Thoracic aorta (tissue), 2 donors: ENCODE measurements around the gene CTDP1. TPM values are rescaled to one million over a fixed set of nuclear protein-coding genes. Genes with fewer than 3 reads are reported as not detected.
A peak's percentile ranks its signal among the peaks of the same experiment; 100 is the strongest.

Experiments used
- ATAC-seq: fragments of 150-250 bp; one replicate; pipeline ENCODE4 v1.8.0; 2017; ENCODE audit warnings: low read depth; ENCODE audit not compliant: insufficient number of reproducible peaks, low FRiP score
- DNase-seq: peaks from one replicate; pipeline ENCODE4 v3.0.0-alpha.2; 2020; ENCODE audit warnings: low spot score
- H3K27ac ChIP-seq, 2 donors: fragments of 200-600 bp; sonication (generic); 1 replicate in 1 of 2; 2 replicates in 1 of 2; pipeline ENCODE4 v1.5.1; 2016; ENCODE audit warnings: mild to moderate bottlenecking in 2 of 2, moderate library complexity in 2 of 2
- H3K27me3 ChIP-seq: fragments of 200-600 bp; sonication (generic); replicated peaks from 2 replicates; pipeline ENCODE4 v1.6.0; 2016; ENCODE audit warnings: mild to moderate bottlenecking; ENCODE audit not compliant: insufficient read depth
- H3K36me3 ChIP-seq: fragments of 200-600 bp; sonication (generic); one replicate; pipeline ENCODE4 v1.5.1; 2016
- H3K4me1 ChIP-seq, 2 donors: fragments of 200-600 bp; sonication (generic); 1 replicate in 1 of 2; 2 replicates in 1 of 2; pipeline versions ENCODE4 v1.5.1 to v1.6.0; 2016; ENCODE audit warnings: low read depth in 2 of 2, mild to moderate bottlenecking in 1 of 2; ENCODE audit not compliant: control insufficient read depth in 1 of 2
- H3K4me3 ChIP-seq: fragments of 200-600 bp; sonication (generic); 2 replicates; pipeline ENCODE4 v1.5.1; 2016; ENCODE audit warnings: mild to moderate bottlenecking
- H3K9me3 ChIP-seq: fragments of 200-600 bp; sonication (generic); 2 replicates; pipeline ENCODE4 v1.5.1; 2016
- total RNA-seq, 2 donors: library from RNA; depleted of rRNA; stranded (reverse); fragments of >200 nt; gene quantifications; one replicate each; pipeline versions ENCODE4 v1.1.0 to v1.2.3, GENCODE V29; 2016
- TF ChIP-seq, protein P1 (sequence below): fragments of 200-600 bp; sonication (generic); IDR thresholded peaks from one replicate; pipeline ENCODE4 v1.5.1; 2019; ENCODE audit warnings: antibody characterized with exemption

Gene CTDP1
- total RNA-seq, 2 donors from 2014 or later: 25.0 to 28.0 TPM

DNA sequence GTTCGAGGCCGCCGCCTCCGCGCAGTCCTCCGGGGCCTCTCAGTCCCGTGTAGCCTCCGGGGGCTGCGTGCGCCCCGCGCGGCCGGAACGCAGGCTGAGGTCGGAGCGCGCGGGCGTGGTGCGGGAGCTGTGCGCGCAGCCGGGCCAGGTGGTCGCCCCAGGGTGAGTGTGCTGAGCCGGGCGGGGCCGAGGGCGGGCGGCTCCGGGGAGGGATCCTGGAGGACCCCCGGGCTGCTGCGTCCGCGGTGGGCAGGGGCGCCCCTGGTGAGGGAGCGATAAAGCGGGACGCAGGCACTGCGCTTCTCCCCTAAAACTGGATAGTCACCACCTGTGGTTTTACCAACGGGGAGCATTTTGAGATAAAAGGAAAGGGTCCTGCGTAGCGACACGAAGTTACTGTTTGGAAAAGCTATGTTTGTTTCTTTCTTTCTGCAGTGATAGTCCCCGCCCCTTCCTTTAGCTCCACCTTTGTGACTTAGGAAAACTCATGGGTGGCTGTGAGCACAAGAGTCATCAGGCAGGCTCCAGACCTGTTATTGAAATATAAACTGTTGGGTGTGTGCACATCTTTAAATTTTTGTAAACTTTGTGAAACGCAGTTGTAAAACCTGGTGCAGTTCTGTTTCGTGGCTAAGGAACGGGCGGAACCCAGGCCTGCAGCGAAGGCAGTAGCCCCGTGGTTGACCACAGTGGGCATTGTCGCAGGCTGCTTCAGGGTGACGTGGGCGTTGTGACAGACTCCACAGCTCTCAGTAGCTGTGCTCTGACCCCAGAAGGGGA is 687 bp downstream of the CTDP1 start:
- no peaks in the 10 kb centered on the region for H3K9me3 ChIP-seq
- no peak for ATAC-seq
- peak overlapping the region; percentile 96 to 97 for H3K27ac ChIP-seq
- H3K4me3 ChIP-seq: peak overlapping the region; percentile 94
- TF ChIP-seq, protein P1, sequence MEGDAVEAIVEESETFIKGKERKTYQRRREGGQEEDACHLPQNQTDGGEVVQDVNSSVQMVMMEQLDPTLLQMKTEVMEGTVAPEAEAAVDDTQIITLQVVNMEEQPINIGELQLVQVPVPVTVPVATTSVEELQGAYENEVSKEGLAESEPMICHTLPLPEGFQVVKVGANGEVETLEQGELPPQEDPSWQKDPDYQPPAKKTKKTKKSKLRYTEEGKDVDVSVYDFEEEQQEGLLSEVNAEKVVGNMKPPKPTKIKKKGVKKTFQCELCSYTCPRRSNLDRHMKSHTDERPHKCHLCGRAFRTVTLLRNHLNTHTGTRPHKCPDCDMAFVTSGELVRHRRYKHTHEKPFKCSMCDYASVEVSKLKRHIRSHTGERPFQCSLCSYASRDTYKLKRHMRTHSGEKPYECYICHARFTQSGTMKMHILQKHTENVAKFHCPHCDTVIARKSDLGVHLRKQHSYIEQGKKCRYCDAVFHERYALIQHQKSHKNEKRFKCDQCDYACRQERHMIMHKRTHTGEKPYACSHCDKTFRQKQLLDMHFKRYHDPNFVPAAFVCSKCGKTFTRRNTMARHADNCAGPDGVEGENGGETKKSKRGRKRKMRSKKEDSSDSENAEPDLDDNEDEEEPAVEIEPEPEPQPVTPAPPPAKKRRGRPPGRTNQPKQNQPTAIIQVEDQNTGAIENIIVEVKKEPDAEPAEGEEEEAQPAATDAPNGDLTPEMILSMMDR: no peak
- no peaks in the 10 kb centered on the region for H3K27me3 ChIP-seq
- H3K36me3 ChIP-seq: no peaks in the 10 kb centered on the region
- peaks cover 16 to 42% of the 10 kb centered on the region in 2 donors for H3K4me1 ChIP-seq
- DNase-seq: no peak

DNA sequence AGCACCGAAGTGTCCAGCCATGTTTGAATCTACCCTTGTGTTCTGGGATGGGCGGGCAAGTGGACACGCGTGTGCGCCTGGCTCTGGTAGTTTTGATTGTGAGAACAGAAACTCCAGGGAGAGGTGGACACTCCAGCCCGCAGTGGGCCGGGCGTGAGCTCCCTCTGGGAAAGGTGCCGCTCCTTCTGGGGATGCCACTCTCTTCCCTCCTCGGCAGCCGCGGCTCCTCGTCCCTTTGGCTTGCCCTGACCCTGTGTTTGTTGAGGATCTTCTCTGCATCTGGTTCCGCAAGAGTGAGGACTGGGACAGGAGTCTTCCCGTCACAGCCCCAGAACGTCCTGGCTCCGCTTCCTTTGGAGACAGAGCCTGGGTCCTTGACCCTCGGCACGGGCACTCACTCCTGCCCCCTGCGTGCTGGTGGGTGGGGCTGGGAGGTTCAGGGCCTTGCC is 1.3 kb downstream of the CTDP1 start:
- Histone ChIP-seq H3K4me1 (peaks cover 16 to 42% of the 10 kb centered on the region in 2 donors), H3K4me3 (peak overlapping the region; percentile 94), H3K27me3 (no peaks in the 10 kb centered on the region), H3K36me3 (no peaks in the 10 kb centered on the region), H3K27ac (no peak overlapping the region), H3K9me3 (no peaks in the 10 kb centered on the region)
- no peak for DNase-seq
- no peak for ATAC-seq
- TF ChIP-seq, protein P1: no peak

DNA sequence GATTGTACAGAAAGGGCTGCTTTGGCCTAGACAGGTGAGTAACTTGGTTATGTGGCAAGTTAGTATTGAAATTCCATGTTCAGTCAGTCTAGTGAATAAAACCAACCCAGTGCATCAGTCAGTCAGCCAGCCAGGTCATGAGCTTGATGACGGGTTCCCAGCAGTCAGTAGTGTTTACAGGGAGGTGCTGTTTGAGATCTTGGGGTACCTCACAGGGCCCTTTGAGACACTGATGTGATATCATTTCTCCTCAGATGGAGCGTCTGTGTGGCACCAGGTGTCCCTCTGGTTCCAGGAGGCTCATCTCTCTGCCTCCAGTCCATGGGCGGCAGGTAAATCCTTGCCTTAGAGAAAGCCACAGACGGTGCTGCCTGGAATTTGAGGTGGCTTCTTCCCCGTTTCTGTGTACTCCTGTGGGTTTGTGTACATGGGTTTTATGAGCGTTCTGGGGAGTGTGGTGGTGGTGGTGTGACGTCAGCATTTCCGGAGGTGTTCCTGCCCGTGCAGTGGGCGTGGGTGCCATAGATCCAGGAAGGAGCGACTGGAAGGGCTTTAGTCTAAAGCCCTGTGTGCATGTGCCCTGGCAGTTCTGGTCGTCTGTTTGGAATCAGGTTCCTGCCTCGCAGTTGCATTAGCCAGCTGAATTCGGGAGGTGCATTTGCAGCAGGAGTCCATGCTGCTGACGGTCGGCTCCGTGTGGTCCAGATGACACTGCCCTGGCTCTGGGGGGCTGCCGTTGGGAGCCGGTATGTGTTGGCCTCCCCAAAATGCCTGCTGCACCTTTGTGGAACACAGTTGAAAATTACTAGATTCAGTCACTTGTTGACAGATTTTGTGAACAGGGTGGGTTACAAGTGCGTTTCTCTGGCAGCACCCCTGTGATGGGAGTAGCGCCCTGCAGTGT is 2.1 kb downstream of the CTDP1 start:
- DNase-seq (no peak), ATAC-seq (no peak)
- Histone ChIP-seq H3K4me3 (no peak overlapping the region), H3K9me3 (no peaks in the 10 kb centered on the region), H3K27ac (no peak overlapping the region), H3K36me3 (no peaks in the 10 kb centered on the region), H3K4me1 (peaks cover 16 to 42% of the 10 kb centered on the region in 2 donors), H3K27me3 (no peaks in the 10 kb centered on the region)
- TF ChIP-seq, protein P1: no peak

DNA sequence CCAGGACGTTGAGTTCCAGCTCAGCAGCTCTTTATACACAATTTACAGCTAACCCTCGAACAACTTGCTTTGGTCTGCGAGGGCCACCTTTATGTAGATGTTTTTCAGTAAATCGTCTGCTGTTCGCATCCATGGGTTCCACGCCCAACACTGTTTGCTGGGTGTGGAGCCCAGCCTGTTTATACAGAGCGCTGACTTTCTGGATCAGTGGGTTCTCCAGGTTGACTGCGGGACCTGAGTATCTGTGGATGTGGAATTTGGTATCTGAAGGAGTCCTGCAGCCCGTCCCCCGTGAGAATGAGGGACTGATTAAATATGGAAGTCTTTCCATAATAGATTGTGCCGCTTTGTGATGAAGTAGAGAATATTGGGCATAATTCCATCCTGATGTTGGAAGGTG is 2.9 kb downstream of the CTDP1 start:
- Histone ChIP-seq H3K4me1 (peaks cover 16 to 35% of the 10 kb centered on the region in 2 donors), H3K27ac (no peak overlapping the region), H3K27me3 (no peaks in the 10 kb centered on the region), H3K4me3 (no peak overlapping the region), H3K36me3 (no peaks in the 10 kb centered on the region), H3K9me3 (no peaks in the 10 kb centered on the region)
- DNase-seq (no peak), ATAC-seq (no peak)
- TF ChIP-seq, protein P1: no peak
